ENCODE results near the gene MOSPD2. TPM values are rescaled to one million over a fixed set of nuclear protein-coding genes. Genes with fewer than 3 reads are reported as not detected.

MOSPD2 gene
- total RNA-seq, 4 donors from 2014 or later = 8.6 to 15.9 (median 10.1) TPM

DNA sequence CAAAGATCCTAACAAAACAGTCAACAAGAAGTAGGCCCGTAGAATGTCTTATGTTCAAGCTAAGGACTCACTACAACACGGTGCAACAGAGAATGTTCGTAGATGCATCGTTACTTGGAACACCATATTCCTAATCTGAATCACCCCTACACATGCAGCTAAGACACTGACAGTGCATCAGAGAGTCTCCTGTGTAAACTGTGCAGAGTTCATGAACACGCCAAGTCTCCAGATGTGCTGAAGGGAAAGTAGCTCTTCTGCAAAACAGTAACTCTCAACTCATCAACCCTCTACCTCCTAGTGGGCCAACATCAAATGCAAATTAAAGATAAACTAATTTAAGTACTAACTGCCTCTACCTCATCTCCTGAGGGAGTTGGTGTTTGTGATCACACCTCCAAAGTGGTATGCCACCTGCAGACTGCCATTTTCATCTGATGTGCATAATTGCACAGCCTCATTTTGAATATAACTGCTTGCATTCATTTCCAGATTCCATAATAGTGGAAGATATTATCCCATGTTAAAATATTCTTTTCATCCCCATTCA, 73.5 kb downstream of the MOSPD2 start:
- no peaks in the 10 kb centered on the region for H3K36me3 ChIP-seq
- no peaks in the 10 kb centered on the region for H3K9me3 ChIP-seq
- no peaks in the 10 kb centered on the region for H3K27me3 ChIP-seq
- TF ChIP-seq POLR2A (IDR thresholded peaks at IDR 0.05) (no peak), POLR2AphosphoS5 (IDR thresholded peaks at IDR 0.05) (no peak), EP300 (IDR thresholded peaks at IDR 0.05) (no peak)
- TF ChIP-seq, protein P1, sequence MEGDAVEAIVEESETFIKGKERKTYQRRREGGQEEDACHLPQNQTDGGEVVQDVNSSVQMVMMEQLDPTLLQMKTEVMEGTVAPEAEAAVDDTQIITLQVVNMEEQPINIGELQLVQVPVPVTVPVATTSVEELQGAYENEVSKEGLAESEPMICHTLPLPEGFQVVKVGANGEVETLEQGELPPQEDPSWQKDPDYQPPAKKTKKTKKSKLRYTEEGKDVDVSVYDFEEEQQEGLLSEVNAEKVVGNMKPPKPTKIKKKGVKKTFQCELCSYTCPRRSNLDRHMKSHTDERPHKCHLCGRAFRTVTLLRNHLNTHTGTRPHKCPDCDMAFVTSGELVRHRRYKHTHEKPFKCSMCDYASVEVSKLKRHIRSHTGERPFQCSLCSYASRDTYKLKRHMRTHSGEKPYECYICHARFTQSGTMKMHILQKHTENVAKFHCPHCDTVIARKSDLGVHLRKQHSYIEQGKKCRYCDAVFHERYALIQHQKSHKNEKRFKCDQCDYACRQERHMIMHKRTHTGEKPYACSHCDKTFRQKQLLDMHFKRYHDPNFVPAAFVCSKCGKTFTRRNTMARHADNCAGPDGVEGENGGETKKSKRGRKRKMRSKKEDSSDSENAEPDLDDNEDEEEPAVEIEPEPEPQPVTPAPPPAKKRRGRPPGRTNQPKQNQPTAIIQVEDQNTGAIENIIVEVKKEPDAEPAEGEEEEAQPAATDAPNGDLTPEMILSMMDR (IDR thresholded peaks at IDR 0.05) = no peak
- no peaks in the 10 kb centered on the region for H3K4me1 ChIP-seq
- ATAC-seq = no peak
- no peak overlapping the region for H3K4me3 ChIP-seq
- 88% methylated on average over 3 of the region's 5 CpGs; no CpG with 5 or more reads in 1 of the 2 donors for WGBS, 2 donors (ENCODE audit: low coverage in 1 of 2)
- no peak overlapping the region for H3K27ac ChIP-seq

DNA sequence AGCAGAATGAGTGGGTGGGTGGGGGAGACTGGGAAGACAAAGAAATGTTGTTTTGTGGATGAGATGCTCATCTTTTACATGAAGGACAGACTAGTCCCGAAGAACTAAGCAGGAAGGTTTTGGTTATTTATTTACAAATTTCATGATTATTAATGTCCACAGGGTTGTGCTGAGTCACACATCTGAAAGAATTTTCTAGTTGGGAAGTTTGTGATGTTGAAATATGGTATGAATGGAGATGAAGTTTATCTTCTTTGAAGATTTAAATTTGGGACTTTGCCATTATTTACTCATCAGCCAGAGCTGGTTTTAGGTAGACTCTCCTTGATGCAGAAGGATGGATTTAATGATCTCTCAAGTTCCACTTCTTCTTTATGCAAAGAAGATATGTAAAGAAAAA, 75.5 kb downstream of the MOSPD2 start:
- H3K27me3 ChIP-seq = no peaks in the 10 kb centered on the region
- no peaks in the 10 kb centered on the region for H3K36me3 ChIP-seq
- H3K27ac ChIP-seq = no peak overlapping the region
- H3K9me3 ChIP-seq = no peaks in the 10 kb centered on the region
- WGBS, 2 donors (ENCODE audit: low coverage in 1 of 2) = 33 to 38% methylated on average over 1 of the region's 1 CpG
- H3K4me3 ChIP-seq = no peak overlapping the region
- TF ChIP-seq POLR2AphosphoS5 (IDR thresholded peaks at IDR 0.05) = no peak
- TF ChIP-seq EP300 (IDR thresholded peaks at IDR 0.05) = no peak
- TF ChIP-seq POLR2A (IDR thresholded peaks at IDR 0.05) = no peak
- TF ChIP-seq, protein P1 (IDR thresholded peaks at IDR 0.05) = no peak
- H3K4me1 ChIP-seq = no peaks in the 10 kb centered on the region
- ATAC-seq = no peak

DNA sequence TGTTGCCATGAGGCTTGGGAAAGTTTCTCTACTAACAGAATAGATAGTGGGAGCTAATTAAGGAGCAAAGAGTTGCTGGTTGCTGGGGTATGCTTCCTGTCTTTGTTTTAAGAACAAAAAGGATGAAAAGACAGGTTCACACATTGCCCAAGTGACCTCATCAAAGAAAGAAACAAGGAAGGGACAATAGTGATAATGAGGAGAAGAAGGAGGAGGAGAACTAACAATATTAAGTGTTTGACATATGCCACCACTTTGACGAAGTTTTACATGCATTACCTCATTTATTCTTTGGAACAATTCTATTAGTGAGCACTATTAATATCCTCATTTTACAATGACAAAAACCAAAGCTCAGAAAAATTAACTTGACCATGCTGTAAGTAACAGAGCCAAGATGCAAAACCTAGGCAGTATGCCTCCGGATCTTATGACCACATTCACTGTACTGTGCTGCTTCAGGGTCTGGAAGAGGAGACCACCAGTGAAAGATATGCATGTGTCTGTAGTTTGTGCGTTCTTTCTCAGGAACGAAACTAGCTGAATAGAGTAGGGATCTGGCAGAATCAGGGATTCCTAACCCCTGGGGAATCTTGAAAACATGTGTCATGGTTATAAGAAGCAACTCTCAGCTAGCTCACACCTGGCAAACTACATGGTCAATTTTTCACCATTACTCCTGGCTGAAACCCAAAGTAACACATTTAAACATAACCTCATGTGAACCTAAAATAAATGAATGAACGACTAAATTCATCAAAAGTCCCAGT, 83.8 kb downstream of the MOSPD2 start:
- no peak for ATAC-seq
- Histone ChIP-seq H3K27me3 (no peaks in the 10 kb centered on the region), H3K4me1 (no peaks in the 10 kb centered on the region), H3K36me3 (no peaks in the 10 kb centered on the region), H3K4me3 (no peak overlapping the region), H3K9me3 (no peaks in the 10 kb centered on the region), H3K27ac (no peak overlapping the region)
- 32 to 51% methylated on average over 4 to 5 of the region's 5 CpGs for WGBS, 2 donors (ENCODE audit: low coverage in 1 of 2)
- TF ChIP-seq POLR2A (IDR thresholded peaks at IDR 0.05) (no peak), EP300 (IDR thresholded peaks at IDR 0.05) (no peak), POLR2AphosphoS5 (IDR thresholded peaks at IDR 0.05) (no peak)
- TF ChIP-seq, protein P1 (IDR thresholded peaks at IDR 0.05) = no peak

DNA sequence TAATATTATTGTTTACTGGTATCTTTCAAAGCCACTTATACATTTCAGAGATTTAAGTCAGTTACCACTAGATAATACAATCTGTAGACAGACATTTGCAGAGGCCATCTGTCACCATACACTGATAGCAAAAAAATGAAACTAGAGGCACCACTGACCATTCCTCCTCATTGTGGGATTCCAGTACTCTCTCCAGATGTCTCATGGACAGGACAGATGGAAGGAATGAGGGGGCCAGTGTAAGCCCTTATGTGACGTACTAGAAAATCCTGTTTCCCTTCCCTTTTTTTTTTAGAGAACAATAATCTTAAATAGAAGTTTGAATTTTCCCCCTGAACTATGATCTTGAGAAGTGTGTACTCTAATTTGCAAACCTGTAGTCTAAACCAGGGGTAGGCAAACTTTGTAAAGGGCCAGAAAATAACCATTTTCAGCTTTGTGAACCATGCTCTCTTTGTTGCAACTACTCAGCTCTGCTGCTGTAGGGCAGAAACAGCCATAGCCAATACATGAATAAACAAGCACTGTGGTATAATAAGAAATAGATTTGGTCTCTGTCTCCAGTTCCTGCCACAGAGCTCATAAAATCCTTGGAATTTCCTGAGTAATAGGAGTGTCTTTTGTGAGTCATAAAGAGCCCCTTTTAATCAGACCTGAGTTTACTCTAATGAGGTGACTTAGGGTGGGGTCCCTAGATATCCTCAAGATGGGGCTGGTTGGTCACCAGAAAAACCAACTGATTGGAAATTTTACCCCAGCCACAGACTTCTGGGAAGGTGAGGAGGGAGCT, 90.4 kb downstream of the MOSPD2 start:
- ATAC-seq = no peak
- no peaks in the 10 kb centered on the region for H3K36me3 ChIP-seq
- no peaks in the 10 kb centered on the region for H3K27me3 ChIP-seq
- TF ChIP-seq POLR2A (IDR thresholded peaks at IDR 0.05) (no peak), POLR2AphosphoS5 (IDR thresholded peaks at IDR 0.05) (no peak), EP300 (IDR thresholded peaks at IDR 0.05) (no peak)
- TF ChIP-seq, protein P1 (IDR thresholded peaks at IDR 0.05) = no peak
- no peak overlapping the region for H3K27ac ChIP-seq
- no peaks in the 10 kb centered on the region for H3K9me3 ChIP-seq
- H3K4me3 ChIP-seq = no peak overlapping the region
- no peaks in the 10 kb centered on the region for H3K4me1 ChIP-seq
- 91% methylated on average over 1 of the region's 1 CpG; no CpG with 5 or more reads in 1 of the 2 donors for WGBS, 2 donors (ENCODE audit: low coverage in 1 of 2)

Measured in gastroesophageal sphincter (tissue), 4 donors.